HG03045 (cell line): ENCODE measurements around the gene TEX52.
"Not testable (repeated sequence)": the region's sequence is repeated elsewhere in the genome, so short reads cannot be mapped to it uniquely, and the experiment has no call there.

ENCODE experiments used
- ATAC-seq: cut with Tn5 transposase; IDR thresholded peaks from one replicate; pipeline ENCODE4 v1.9.1; 2021; ENCODE audit warnings: mild to moderate bottlenecking, moderate library complexity; ENCODE audit not compliant: unreplicated experiment

TEX52 gene

GRCh38 chr12:2868986-2869632, 12.3 kb upstream of the TEX52 start:
- ATAC-seq: not testable (repeated sequence)

- no peak for ATAC-seq
Observed at GRCh38 chr12:2864198-2864597, 7.4 kb upstream of the TEX52 start.

- not testable (repeated sequence) for ATAC-seq
Observed at GRCh38 chr12:2863402-2863801, 6.6 kb upstream of the TEX52 start.

GRCh38 chr12:2862876-2863275, 6.0 kb upstream of the TEX52 start:
- ATAC-seq: no peak

GRCh38 chr12:2860170-2860569, 3.3 kb upstream of the TEX52 start:
- no peak for ATAC-seq

GRCh38 chr12:2858944-2859421, 2.1 kb upstream of the TEX52 start:
- no peak for ATAC-seq

- ATAC-seq: no peak
Observed at GRCh38 chr12:2858334-2858733, 1.5 kb upstream of the TEX52 start.

- no peak for ATAC-seq
Observed at GRCh38 chr12:2857576-2857975, 737 bp upstream of the TEX52 start.

GRCh38 chr12:2856051-2856450, 788 bp downstream of the TEX52 start:
- ATAC-seq: no peak

GRCh38 chr12:2855546-2855945, 1.3 kb downstream of the TEX52 start:
- no peak for ATAC-seq

- no peak for ATAC-seq
Observed at GRCh38 chr12:2854669-2855453, 2.0 kb downstream of the TEX52 start.

- no peak for ATAC-seq
Observed at GRCh38 chr12:2853626-2854025, 3.2 kb downstream of the TEX52 start.

- no peak for ATAC-seq
Observed at GRCh38 chr12:2851931-2852330, 4.9 kb downstream of the TEX52 start.

GRCh38 chr12:2845280-2845679, 11.6 kb downstream of the TEX52 start:
- no peak for ATAC-seq

GRCh38 chr12:2844786-2845185, 12.1 kb downstream of the TEX52 start:
- ATAC-seq: no peak

- no peak for ATAC-seq
Observed at GRCh38 chr12:2842948-2843347, 13.9 kb downstream of the TEX52 start.

- no peak for ATAC-seq
Observed at GRCh38 chr12:2841056-2841650, 15.7 kb downstream of the TEX52 start.

GRCh38 chr12:2836574-2836973, 20.3 kb downstream of the TEX52 start:
- ATAC-seq: no peak

- no peak for ATAC-seq
Observed at GRCh38 chr12:2835691-2836403, 21.0 kb downstream of the TEX52 start.

GRCh38 chr12:2834581-2835491, 22.0 kb downstream of the TEX52 start, which contains the start of gene NRIP2:
NRIP2 (minus strand) TSS chr12:2835035; CDS start chr12:2834983, 52 bp downstream.
- ATAC-seq: no peak
